GM12872 (cell line): ENCODE measurements around the gene BCDIN3D.

ENCODE experiments used
- TF ChIP-seq, protein P1 (sequence below): IDR thresholded peaks from 3 replicates; pipeline ENCODE4 v1.5.1; 2011; ENCODE audit warnings: low read depth, mild to moderate bottlenecking, low read length, moderate library complexity; ENCODE audit not compliant: insufficient read depth

BCDIN3D gene

GRCh38 chr12:49813131-49813530, 29.8 kb downstream of the BCDIN3D start:
- TF ChIP-seq, protein P1, sequence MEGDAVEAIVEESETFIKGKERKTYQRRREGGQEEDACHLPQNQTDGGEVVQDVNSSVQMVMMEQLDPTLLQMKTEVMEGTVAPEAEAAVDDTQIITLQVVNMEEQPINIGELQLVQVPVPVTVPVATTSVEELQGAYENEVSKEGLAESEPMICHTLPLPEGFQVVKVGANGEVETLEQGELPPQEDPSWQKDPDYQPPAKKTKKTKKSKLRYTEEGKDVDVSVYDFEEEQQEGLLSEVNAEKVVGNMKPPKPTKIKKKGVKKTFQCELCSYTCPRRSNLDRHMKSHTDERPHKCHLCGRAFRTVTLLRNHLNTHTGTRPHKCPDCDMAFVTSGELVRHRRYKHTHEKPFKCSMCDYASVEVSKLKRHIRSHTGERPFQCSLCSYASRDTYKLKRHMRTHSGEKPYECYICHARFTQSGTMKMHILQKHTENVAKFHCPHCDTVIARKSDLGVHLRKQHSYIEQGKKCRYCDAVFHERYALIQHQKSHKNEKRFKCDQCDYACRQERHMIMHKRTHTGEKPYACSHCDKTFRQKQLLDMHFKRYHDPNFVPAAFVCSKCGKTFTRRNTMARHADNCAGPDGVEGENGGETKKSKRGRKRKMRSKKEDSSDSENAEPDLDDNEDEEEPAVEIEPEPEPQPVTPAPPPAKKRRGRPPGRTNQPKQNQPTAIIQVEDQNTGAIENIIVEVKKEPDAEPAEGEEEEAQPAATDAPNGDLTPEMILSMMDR, result no peak

DNA sequence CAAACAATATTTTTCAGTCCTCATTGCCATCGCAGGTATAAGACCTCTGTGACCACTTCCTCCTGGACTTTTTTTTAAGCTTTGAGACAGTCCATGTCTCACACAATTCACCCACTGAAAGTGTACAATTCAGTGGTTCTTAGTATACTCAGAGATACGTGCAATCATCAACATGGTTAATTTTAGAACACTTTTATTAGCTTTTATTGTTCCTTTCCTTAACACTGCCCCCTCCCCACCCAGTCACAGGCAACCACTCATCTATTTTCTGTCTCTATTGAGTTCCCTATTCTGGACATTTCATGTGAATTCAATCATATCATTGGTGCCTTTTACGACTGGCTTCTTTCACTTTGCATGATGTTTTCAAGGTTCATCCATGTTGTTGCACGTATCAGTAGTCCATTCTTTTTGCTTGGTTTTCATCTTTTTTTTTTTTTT, 30.9 kb downstream of the BCDIN3D start:
- TF ChIP-seq, protein P1, result no peak

- TF ChIP-seq, protein P1, result no peak
These were observed 31.8 kb downstream of the BCDIN3D start for GRCh38 chr12:49811136-49811535.

GRCh38 chr12:49809906-49810389, 33.0 kb downstream of the BCDIN3D start:
- TF ChIP-seq, protein P1, result no peak

DNA sequence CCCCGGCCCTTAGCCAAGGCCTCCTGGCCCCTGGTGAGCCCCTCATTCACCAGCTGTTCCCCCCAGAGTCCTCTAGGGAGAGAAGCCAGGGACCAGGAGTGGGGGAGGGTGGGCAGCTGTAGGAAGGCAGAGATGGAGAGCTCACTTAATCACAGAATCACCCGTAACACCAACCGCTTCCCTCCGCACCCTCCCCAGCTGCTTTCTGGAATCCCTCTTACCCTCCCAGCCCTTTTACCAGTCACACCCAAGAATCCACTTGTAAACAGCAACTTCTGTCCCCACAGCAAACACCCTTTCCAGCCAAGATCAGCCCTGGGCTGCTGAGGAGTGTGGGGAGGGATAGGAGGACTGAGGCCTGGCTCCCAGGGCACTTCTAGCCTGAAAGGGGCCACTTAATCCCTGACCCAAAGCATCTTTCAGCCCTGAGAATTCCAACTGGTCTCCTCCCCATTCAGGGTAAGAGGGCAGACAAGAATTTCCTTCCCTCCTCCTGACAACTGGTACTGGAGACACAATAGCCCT, 33.5 kb downstream of the BCDIN3D start:
- TF ChIP-seq, protein P1, result no peak

DNA sequence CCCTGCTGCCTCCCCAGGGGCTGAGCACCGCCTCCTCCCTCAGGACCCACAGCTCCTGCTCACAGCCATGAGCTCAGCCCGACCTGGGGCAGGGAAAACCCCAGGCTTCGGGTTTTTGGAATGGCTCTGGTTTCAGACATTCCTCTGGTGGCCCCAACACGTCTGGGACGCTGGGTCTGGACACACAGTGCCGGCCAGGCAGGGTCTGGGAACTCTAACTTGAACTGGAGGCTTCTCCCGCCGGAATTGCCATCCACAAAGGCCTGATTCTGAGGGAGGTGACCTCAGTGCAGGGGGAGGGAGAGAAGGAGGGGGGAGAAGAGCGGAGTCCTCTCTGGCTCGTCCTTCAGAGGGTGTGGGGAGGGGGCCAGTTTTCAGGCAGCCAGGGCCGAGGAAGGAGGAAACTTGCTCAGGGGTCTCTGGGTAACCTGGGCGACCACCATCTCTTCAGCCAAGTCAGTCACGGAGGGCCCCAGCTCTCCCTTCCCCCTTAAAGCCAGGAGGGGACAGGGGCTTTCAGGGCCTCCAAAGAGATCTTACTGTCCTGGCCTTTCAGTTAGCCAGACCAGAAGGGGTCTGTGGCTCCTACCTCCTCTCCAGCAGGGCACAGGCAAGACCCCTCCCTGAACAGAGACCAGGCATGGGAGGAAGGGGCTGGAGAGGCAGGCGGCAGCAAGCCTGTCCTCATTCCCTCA, 34.1 kb downstream of the BCDIN3D start:
- TF ChIP-seq, protein P1, result no peak

- TF ChIP-seq, protein P1, result no peak
These were observed 34.8 kb downstream of the BCDIN3D start for GRCh38 chr12:49807991-49808580.
